Glutamatergic neuron (in vitro differentiated cells): ENCODE data around the gene FRK. TPM values are rescaled to one million over a fixed set of nuclear protein-coding genes. Genes with fewer than 3 reads are reported as not detected.
"Not testable (repeated sequence)": the region's sequence is repeated elsewhere in the genome, so short reads cannot be mapped to it uniquely, and the experiment has no call there.

Experiments used
- DNase-seq: peaks from one replicate; pipeline ENCODE4 v3.0.0; 2022
- H3K27ac Mint-ChIP-seq: one replicate; pipeline ENCODE4 v1.8.0; 2020; ENCODE audit warnings: mild to moderate bottlenecking, mixed read lengths, inconsistent platforms; ENCODE audit not compliant: unreplicated experiment
- H3K27me3 Mint-ChIP-seq: one replicate; pipeline ENCODE4 v1.8.0; 2020; ENCODE audit warnings: mild to moderate bottlenecking, moderate library complexity, mixed read lengths, inconsistent platforms; ENCODE audit not compliant: unreplicated experiment
- H3K36me3 Mint-ChIP-seq: one replicate; pipeline ENCODE4 v1.8.0; 2020; ENCODE audit warnings: mild to moderate bottlenecking, mixed read lengths, inconsistent platforms; ENCODE audit not compliant: unreplicated experiment
- H3K4me1 Mint-ChIP-seq: one replicate; pipeline ENCODE4 v1.8.0; 2020; ENCODE audit warnings: mild to moderate bottlenecking, low read depth, mixed read lengths, inconsistent platforms; ENCODE audit not compliant: unreplicated experiment
- H3K4me3 Mint-ChIP-seq: one replicate; pipeline ENCODE4 v1.8.0; 2020; ENCODE audit warnings: mild to moderate bottlenecking, mixed read lengths, inconsistent platforms; ENCODE audit not compliant: unreplicated experiment
- H3K9me3 Mint-ChIP-seq: one replicate; pipeline ENCODE4 v1.8.0; 2020; ENCODE audit warnings: mild to moderate bottlenecking, moderate library complexity, mixed read lengths, inconsistent platforms; ENCODE audit not compliant: unreplicated experiment
- total RNA-seq: library from RNA; stranded (reverse); fragmentation: NEBNext Ultra II Directional; extraction: Animal tissue kit (Norgen Biotek cat#: 25700); gene quantifications from one replicate; pipeline ENCODE4 v1.2.1, GENCODE V29; 2021; ENCODE audit not compliant: unreplicated experiment
- TF ChIP-seq, protein P1 (sequence below): fragments of 200-600 bp; sonication (generic); IDR thresholded peaks from one replicate; pipeline ENCODE4 v1.5.0; 2021; ENCODE audit not compliant: partially characterized antibody, unreplicated experiment

Gene FRK
- total RNA-seq, 1 donor from 2014 or later: 0.37 TPM

DNA sequence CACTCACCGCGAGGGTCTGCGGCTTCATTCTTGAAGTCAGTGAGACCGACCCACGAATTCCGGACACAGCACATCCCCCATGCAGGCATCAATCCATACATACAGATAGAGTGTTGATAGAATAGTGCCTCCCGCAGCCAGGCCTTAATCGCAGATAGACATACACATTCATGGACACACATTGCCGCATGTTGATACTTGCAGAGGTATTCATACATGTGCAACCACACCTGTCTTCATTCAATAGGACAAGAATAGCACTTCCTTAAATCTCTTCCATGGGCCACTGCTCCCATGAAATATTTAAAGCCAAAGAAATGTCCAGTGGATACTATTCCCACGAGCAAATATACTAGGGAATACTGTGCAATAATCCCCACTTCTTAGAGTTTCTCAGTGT lies 170.5 kb downstream of the FRK start:
- no peaks in the 10 kb centered on the region for H3K36me3 Mint-ChIP-seq
- TF ChIP-seq, protein P1, sequence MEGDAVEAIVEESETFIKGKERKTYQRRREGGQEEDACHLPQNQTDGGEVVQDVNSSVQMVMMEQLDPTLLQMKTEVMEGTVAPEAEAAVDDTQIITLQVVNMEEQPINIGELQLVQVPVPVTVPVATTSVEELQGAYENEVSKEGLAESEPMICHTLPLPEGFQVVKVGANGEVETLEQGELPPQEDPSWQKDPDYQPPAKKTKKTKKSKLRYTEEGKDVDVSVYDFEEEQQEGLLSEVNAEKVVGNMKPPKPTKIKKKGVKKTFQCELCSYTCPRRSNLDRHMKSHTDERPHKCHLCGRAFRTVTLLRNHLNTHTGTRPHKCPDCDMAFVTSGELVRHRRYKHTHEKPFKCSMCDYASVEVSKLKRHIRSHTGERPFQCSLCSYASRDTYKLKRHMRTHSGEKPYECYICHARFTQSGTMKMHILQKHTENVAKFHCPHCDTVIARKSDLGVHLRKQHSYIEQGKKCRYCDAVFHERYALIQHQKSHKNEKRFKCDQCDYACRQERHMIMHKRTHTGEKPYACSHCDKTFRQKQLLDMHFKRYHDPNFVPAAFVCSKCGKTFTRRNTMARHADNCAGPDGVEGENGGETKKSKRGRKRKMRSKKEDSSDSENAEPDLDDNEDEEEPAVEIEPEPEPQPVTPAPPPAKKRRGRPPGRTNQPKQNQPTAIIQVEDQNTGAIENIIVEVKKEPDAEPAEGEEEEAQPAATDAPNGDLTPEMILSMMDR: no peak

DNA sequence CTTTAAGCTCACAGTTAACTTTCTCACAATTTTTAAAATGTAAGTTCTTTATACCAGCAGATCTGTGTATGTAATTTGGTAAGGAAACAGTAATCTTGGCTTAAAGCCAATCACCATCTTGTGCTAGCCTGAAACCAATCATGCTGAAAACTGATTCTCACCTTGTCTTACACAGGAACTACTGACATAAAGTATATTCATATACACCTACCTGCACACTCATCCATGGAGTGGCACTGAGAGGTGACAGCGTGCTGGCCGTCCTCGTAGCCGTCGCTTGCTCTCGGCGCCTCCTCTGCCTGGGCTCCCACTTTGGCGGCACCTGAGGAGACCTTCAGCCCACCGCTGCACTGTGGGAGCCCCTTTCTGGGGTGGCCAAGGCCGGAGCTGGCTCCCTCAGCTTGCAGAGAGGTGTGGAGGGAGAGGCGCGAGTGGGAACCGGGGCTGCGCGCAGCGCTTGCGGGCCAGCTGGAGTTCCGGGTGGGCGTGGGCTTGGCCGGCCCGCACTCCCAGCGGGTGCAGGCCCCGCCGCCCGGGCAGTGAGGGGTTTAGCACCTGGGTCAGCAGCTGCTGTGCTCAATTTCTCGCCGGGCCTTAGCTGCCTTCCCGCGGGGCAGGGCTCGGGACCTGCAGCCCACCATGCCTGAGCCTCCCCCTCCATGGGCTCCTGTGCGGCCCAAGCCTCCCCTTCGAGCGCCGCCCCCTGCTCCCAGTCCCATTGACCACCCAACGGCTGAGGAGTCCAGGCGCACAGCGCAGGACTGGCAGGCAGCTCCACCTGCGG lies 171.8 kb downstream of the FRK start:
- DNase-seq, H3K4me3 Mint-ChIP-seq, H3K4me1 Mint-ChIP-seq, H3K36me3 Mint-ChIP-seq, H3K9me3 Mint-ChIP-seq, H3K27ac Mint-ChIP-seq, H3K27me3 Mint-ChIP-seq: not testable (repeated sequence)

More for the DNA sequence above, 170.5 kb downstream of the FRK start:
- Mint-ChIP-seq H3K4me1 (peaks cover 2% of the 10 kb centered on the region), H3K4me3 (no peak overlapping the region), H3K9me3 (no peaks in the 10 kb centered on the region), H3K27ac (no peak overlapping the region), H3K27me3 (no peaks in the 10 kb centered on the region)
- DNase-seq: no peak

DNA sequence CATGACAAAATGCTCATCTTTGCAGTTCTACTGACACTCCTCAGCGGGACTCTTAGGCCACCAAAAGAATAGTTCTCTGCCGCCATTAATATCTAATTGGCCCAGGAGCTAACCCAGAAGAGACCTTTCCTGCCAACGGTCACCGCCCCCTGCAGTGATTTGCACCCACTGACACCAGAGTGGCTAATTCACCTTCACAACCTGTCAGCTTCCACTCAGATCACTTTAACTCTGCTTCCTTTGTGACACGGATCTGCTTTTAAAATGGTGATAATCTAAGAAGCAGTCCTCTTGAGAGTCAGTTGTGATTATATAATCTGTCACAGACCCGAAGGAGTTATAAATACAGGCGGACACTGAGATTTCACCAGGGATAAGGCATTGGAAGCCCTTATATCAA lies 172.8 kb downstream of the FRK start:
- H3K4me1 Mint-ChIP-seq: peaks cover 2% of the 10 kb centered on the region
- no peaks in the 10 kb centered on the region for H3K9me3 Mint-ChIP-seq
- DNase-seq: no peak
- no peaks in the 10 kb centered on the region for H3K27me3 Mint-ChIP-seq
- TF ChIP-seq, protein P1: no peak
- H3K27ac Mint-ChIP-seq: no peak overlapping the region
- H3K4me3 Mint-ChIP-seq: no peak overlapping the region
- H3K36me3 Mint-ChIP-seq: no peaks in the 10 kb centered on the region

DNA sequence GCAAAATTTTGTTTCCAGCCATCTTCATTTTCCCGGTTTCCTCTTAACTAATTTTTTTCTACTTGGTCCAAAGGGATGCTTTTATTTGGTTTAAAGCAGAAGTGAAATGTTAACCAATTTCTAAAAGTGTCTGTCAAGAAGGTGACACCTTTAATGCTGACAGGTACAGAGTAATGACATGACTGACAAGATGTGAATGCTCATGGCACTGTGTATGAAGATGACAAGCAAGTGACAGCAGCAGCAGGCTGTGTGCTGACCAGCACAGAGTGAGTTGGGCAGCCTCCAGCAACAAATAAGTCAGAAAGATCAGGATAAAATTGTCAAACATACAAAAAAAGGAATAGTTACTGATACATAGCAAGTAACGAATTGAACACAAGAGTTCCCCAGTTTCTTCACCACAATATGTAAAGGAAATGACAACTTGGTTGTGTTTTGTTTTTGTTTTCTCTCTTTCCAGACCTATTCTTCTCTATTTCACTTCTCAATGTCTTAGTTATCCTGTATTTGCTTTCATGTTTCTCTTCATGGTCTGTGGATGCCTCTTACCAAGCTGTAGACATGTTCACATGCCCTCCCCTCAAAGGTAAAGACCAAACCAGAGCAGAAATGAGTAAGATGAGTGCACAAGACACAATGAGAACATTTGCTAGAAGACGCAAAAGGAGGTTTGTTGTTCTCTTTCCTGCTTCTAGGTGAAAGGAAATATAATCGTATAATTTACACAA lies 174.9 kb downstream of the FRK start:
- Mint-ChIP-seq H3K9me3 (peaks cover 4% of the 10 kb centered on the region), H3K4me1 (peaks cover 6% of the 10 kb centered on the region), H3K4me3 (no peak overlapping the region), H3K36me3 (no peaks in the 10 kb centered on the region), H3K27me3 (no peaks in the 10 kb centered on the region), H3K27ac (no peak overlapping the region)
- TF ChIP-seq, protein P1: no peak
- DNase-seq: no peak

DNA sequence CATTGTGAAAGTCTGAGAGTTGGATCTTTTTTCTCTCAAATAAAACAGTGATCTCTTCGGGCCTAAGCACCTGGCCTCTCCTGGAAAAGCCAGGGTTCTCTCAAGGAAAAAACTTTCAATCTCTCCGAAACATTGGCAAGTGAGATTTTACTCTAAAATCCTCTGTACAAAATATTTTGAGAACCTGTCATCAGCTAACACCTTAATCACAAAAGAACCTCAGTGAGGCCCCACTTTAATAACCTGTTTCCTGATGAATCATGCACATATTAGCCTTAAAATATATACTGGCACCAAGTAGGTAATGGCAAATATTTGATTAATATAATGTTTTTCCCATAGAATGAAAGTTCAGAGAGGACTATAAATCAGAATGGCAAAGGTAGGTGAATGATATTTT lies 177.9 kb downstream of the FRK start:
- DNase-seq: no peak
- peaks cover 4% of the 10 kb centered on the region for H3K4me1 Mint-ChIP-seq
- no peak overlapping the region for H3K4me3 Mint-ChIP-seq
- TF ChIP-seq, protein P1: no peak
- no peaks in the 10 kb centered on the region for H3K27me3 Mint-ChIP-seq
- H3K36me3 Mint-ChIP-seq: no peaks in the 10 kb centered on the region
- H3K27ac Mint-ChIP-seq: no peak overlapping the region
- H3K9me3 Mint-ChIP-seq: peaks cover 4% of the 10 kb centered on the region
